Brain pericyte (primary cell): ENCODE data around the gene ERICH2.

Experiments
- DNase-seq: peaks from one replicate; pipeline ENCODE4 v3.0.0-alpha.2; 2012; ENCODE audit warnings: low read depth, low spot score

The ERICH2 gene

GRCh38 chr2:170817093-170818035 is 47.2 kb downstream of the ERICH2 start:
- DNase-seq = no peak

DNA sequence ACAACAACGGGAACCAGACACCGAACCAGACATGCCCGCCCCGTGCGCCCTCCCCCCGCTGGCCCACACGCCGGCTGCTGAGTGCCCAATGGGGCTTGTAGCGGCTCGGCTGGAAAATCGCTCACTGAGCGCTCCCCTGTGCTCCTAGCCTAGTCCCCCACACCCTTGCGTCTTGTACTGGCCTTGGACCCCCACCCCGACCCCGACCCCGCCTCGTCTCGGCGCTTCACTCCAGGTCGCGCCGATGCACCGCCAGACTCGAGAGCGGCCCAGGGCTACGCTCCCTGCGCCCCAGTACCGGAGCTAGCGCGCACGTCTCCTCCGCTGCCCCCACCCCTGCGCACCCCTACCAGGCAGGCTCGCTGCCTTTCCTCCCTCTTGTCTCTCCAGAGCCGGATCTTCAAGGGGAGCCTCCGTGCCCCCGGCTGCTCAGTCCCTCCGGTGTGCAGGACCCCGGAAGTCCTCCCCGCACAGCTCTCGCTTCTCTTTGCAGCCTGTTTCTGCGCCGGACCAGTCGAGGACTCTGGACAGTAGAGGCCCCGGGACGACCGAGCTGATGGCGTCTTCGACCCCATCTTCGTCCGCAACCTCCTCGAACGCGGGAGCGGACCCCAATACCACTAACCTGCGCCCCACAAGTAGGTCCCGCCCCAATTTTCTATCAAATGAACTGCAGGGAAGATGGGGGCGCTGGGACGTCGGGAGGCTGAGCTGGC is 48.0 kb downstream of the ERICH2 start:
- DNase-seq = no peak

GRCh38 chr2:170818752-170819470 is 48.7 kb downstream of the ERICH2 start:
- no peak for DNase-seq

GRCh38 chr2:170819680-170820664 is 49.8 kb downstream of the ERICH2 start:
- no peak for DNase-seq

- DNase-seq = no peak
Observed at GRCh38 chr2:170820757-170821530, 50.8 kb downstream of the ERICH2 start.

DNA sequence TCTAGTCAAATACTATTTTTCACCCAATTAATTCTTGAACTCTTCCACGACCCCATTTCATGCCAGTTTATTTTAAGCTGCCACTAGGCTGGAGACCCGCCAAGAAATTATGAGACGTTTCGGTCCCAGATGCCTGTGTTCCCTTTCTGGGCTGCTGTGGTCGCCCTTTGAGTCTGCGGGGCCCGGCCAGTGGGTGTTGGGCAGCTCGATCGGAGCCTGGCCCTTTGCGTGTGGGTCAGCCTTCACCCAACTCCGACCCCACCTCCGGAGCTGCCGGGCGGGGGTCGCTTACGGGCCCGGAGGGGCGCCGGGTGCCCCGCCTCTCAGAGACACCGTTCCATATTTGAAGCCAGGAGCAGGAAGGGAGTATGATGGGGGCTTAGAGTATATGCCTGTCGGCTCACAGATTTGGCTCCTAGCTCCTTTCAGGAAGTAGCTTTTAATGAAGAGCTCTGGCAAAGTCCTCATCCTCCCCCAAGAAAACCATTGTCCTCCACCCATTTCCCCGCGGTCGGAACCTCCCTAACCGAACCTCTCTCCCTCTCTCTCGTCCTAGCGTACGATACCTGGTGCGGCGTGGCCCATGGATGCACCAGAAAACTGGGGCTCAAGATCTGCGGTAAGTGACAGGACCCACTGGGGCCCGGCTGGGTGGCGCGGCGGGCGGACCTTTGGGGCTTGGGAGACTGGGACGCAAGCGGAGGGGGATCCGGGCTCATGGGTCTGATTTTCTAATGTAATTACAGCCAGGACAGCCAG is 51.5 kb downstream of the ERICH2 start:
- no peak for DNase-seq

GRCh38 chr2:170822290-170823087 is 52.3 kb downstream of the ERICH2 start:
- no peak for DNase-seq

DNA sequence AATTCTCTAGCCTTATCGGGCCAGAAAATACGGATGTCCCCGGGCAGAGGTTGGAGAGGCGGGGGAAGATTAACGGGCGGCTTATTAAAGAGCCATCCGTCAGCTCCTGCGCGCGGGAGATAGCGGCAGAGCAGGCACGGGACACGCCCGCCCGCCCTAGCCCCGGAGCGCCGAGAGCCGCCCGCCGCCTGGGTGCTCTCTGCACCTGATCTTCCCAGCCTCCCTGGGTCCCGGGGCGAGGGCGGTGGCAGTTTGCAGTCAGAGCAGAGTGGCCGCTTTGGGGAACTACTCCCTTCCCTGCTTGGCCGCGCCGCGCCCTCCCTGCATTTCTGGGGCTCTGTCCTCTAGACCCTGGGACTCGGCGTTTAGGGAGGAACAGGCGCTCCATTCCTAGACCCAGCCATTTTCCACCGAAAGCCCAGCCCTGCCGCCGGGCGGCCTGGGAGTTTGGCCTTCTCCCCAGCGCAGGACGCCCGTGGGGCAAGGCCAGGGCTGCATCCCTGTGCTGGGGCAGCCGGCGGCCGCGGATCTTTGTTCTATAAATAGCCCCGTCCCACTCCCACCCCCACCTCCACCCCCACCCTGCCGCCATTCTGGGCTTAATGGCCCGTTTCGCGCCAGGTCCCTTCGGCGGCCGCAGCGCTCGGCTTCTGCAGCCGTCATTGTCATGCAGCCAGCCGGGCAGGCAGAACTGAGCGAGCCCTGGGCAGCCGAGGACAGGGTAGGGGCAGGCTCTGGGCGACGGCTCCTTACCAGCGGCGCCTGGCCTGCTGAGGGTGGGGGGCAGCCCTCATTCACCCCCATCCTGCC is 53.1 kb downstream of the ERICH2 start:
- DNase-seq = no peak

GRCh38 chr2:170823898-170824215 is 53.7 kb downstream of the ERICH2 start:
- no peak for DNase-seq

- DNase-seq = no peak
Observed at GRCh38 chr2:170824526-170825015, 54.4 kb downstream of the ERICH2 start.

DNA sequence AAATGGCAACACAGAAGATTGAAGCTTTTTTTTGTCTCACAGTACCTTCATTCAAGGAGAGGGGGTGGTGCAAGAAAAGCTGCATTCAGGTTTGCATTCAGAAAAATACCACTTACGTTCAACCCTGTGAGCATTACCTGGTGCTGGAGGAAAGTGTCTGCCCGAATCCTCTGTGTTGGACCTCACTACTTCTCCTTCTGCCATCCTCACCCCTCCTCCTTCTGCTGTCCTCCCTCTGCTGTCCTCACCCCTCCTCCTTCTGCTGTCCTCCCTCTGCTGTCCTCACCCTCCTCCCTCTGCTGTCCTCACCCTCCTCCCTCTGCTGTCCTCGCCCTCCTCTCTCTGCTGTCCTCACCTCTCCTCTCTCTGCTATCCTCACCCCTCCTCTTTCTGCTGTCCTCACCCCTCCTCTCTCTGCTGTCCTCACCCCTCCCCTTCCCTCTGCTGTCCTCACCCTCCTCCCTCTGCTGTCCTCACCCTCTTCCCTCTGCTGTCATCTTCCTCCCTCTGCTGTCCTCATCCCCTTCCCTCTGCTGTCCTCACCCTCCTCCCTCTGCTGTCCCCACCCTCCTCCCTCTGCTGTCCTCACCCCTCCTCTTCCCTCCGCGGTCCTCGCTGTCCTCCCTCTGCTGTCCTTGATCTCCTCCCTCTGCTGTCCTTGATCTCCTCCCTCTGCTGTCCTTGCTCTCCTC is 57.8 kb downstream of the ERICH2 start:
- no peak for DNase-seq

DNA sequence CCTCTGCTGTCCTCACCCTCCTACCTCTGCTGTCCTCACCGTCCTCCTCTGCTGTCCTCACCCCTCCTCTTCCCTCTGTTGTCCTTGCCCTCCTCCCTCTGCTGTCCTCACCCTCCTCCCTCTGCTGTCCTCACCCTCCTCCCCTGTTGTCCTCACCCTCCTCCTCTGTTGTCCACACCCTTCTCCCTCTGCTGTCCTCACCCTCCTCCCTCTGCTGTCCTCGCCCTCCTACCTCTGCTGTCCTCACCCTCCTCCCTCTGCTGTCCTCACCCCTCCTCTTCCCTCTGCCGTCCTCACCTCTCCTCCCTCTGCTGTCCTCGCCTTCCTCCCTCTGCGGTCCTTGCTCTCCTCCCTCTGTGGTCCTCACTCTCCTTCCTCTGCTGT is 58.3 kb downstream of the ERICH2 start:
- no peak for DNase-seq

DNA sequence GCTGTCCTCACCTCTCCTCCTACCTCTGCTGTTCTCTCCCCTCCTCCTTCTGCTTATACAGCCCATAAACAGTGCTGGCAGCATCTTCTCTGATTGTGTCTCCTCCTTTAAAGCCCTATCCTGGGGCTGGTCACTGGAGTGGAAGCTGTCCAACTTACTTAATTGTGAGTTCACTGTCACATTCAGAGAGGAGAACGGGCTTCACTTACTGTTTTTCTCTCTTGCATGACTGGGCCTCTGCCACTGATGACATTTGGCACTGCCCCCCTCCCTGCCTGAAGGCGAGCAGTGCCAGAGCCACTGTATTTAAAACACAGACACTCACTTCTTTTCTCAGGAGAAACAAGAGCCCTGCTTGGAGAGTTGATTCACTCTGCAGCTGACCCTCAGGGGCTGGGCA is 58.9 kb downstream of the ERICH2 start:
- DNase-seq = no peak

DNA sequence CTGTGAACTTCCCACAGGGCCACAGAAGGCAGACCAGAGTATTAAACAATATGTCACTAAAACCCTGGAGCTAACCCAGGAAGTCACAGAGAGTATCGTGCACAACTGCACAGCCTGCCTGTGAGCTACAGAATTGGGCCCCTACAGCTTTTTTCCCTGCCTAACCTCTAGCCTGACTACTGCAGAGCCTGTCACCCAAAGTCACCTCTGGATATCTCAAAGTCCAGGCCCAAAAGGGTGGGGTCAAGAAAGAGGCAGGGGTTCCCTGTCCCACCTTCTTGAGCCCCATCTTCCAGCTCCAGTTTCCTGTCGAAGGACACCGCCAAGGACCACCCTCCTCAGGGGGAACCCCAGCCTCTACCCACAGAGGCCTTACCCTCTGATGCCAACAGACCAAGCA is 60.0 kb downstream of the ERICH2 start:
- DNase-seq = no peak

DNA sequence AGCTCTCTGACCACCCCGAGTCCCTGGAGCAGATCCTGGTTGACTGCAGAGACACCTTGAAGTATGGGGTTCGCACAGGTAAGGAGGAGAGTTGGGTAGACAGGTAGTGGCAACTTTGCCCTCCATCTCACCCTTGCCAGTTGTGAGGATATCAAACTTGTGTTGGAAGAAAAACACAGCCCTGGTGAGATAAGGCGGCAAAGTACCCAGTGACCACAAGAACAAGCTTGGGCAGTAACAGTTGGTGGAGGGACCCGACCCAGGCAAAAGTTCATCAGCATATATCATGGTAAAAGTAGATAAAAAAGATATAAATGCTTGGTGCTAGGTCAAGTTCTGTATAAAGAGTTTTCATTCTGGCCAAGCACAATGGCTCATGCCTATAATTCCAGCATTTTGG is 60.9 kb downstream of the ERICH2 start:
- DNase-seq = no peak

DNA sequence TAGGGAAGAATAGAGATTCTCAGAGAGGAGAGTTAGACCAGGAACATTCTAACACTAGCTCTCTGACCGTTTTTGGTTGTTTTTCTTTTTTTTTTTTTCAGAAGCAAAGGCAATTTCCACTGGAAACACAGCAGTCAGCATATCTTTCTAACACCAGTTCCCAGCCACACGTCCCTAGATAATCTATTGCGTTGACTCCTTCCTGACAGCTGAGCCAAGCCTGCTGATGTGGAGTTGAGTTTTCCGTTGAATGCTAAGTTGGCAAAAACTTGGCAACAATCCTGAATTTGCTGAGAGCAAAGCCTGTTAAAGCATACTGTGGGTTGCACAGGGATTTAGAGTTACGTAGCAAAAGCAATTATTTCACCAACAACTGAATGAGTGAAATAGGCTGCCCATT is 65.8 kb downstream of the ERICH2 start:
- no peak for DNase-seq

GRCh38 chr2:170840717-170841210 is 70.6 kb downstream of the ERICH2 start:
- DNase-seq = no peak
